Mucosa of rectum (tissue), 2 donors: Measurements from ENCODE around the gene TNFRSF21.
A peak's percentile ranks its signal among the peaks of the same experiment; 100 is the strongest.

Source experiments
- H3K27ac ChIP-seq, 2 donors: one replicate each; pipeline ENCODE4 v1.7.0; 2013; ENCODE audit warnings: inconsistent platforms in 2 of 2, low read depth in 2 of 2, low read length in 2 of 2
- H3K27me3 ChIP-seq, 2 donors: one replicate each; pipeline ENCODE4 v1.7.0; 2013; ENCODE audit warnings: low read length in 2 of 2; ENCODE audit not compliant: control insufficient read depth in 2 of 2, insufficient read depth in 2 of 2
- H3K36me3 ChIP-seq, 2 donors: one replicate each; pipeline ENCODE4 v1.7.0; 2013; ENCODE audit warnings: low read length in 2 of 2; ENCODE audit not compliant: control insufficient read depth in 2 of 2, insufficient read depth in 2 of 2
- H3K4me1 ChIP-seq, 2 donors: one replicate each; pipeline ENCODE4 v1.7.0; 2013; ENCODE audit warnings: low read length in 2 of 2, mild to moderate bottlenecking in 1 of 2; ENCODE audit not compliant: control insufficient read depth in 2 of 2, insufficient read depth in 2 of 2
- H3K4me3 ChIP-seq, 2 donors: one replicate each; pipeline ENCODE4 v1.7.0; 2013; ENCODE audit warnings: low read length in 2 of 2
- H3K9ac ChIP-seq, 2 donors: one replicate each; pipeline ENCODE4 v1.7.0; 2013; ENCODE audit warnings: low read length in 2 of 2, low read depth in 1 of 2, mild to moderate bottlenecking in 1 of 2
- H3K9me3 ChIP-seq, 2 donors: one replicate each; pipeline ENCODE4 v1.7.0; 2013; ENCODE audit warnings: low read length in 2 of 2; ENCODE audit not compliant: control insufficient read depth in 2 of 2
- donor health status: healthy.
- donor health status: Normal muscosa, but diverticular disease.

TNFRSF21 gene

GRCh38 chr6:47206626-47207025 is 103.1 kb downstream of the TNFRSF21 start:
- H3K4me3 ChIP-seq: no peak overlapping the region
- peak overlapping the region in 1 of 2 donors; percentile 5 for H3K27ac ChIP-seq
- H3K9ac ChIP-seq: no peak overlapping the region
- H3K4me1 ChIP-seq: peaks cover 9 to 14% of the 10 kb centered on the region in 2 donors
- no peaks in the 10 kb centered on the region for H3K27me3 ChIP-seq
- no peaks in the 10 kb centered on the region for H3K36me3 ChIP-seq
- no peaks in the 10 kb centered on the region for H3K9me3 ChIP-seq

DNA sequence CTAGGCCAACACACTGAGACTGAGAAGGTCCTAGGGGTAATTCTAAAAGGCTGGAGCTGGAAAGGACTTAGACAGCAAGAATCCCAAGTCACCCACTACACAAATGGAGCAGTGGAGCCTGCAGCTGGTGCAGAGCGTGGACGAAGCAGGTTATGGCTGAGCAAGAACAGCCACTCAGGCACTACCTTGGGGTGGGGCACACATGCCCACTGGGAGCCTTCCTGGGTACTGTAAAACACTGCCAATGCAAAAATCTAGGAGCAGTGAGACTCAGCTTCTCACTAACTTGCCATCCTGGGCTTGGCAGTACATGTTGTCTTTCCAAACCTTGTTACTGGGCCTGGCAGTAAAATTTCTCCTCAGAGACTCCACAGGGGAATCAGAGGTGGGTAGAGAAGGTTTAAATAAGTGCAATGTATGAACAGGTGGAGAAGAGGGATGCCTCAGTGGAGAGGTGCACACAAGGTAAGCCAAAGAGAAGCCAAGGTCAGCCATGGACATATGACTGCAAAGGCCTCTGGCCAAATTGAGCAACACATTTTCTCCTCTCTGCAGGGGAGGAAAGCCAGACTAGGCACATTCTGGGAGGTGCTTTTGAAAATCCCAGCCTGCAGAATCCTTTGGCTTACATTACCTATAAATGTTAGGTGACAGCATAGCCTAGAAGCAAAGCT is 105.6 kb downstream of the TNFRSF21 start:
- no peaks in the 10 kb centered on the region for H3K27me3 ChIP-seq
- no peak overlapping the region for H3K4me3 ChIP-seq
- H3K4me1 ChIP-seq: peaks cover 9 to 14% of the 10 kb centered on the region in 2 donors
- H3K9ac ChIP-seq: no peak overlapping the region
- H3K36me3 ChIP-seq: no peaks in the 10 kb centered on the region
- no peaks in the 10 kb centered on the region for H3K9me3 ChIP-seq
- H3K27ac ChIP-seq: no peak overlapping the region

GRCh38 chr6:47203266-47203937 is 106.3 kb downstream of the TNFRSF21 start:
- no peaks in the 10 kb centered on the region for H3K36me3 ChIP-seq
- H3K9ac ChIP-seq: no peak overlapping the region
- no peaks in the 10 kb centered on the region for H3K9me3 ChIP-seq
- no peak overlapping the region for H3K4me3 ChIP-seq
- peak overlapping the region in 1 of 2 donors; percentile 62 for H3K27ac ChIP-seq
- H3K27me3 ChIP-seq: no peaks in the 10 kb centered on the region
- H3K4me1 ChIP-seq: peaks cover 9 to 14% of the 10 kb centered on the region in 2 donors

- Histone ChIP-seq H3K4me3 (no peak overlapping the region), H3K27ac (peak overlapping the region in 1 of 2 donors; percentile 62), H3K27me3 (no peaks in the 10 kb centered on the region), H3K9ac (no peak overlapping the region), H3K4me1 (peaks cover 9 to 14% of the 10 kb centered on the region in 2 donors), H3K36me3 (no peaks in the 10 kb centered on the region), H3K9me3 (no peaks in the 10 kb centered on the region)
These were observed 107.0 kb downstream of the TNFRSF21 start for GRCh38 chr6:47202644-47203205.

DNA sequence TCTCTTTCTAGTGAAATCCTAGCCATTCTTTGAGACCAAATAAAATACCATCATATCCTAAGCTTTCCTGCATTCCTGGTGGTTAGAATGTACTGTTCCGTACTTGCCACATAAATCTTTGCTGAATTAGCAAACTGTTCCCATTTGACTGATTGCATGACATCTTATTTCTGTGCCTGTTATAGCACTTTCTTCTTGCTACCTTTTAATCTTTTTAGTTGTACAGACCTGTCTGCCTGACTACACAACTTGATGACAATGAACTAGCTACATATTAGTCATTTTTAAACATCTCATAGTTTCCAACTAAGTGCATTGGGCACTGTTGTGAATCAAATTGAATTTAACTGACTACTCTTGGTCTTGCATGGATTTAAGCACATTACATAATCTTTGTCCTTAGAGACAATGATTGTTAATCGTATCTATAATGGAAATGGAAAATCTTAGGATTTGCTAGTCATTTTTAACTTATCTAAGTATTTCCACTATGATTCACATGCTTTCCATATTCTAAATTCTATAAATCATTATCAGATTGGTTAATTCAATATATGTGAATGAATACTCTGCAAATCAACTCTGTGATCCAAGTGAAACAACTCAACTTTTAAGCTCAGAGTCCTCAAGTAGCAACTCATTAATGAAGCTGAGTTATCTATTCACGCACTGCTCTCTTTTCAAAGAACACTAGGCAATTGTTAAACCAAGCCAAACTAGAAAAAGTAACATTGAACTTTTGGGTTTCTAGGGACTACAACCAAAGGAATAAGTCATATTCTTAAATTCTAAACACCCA is 109.0 kb downstream of the TNFRSF21 start:
- Histone ChIP-seq H3K27ac (no peak overlapping the region), H3K4me3 (no peak overlapping the region), H3K9ac (no peak overlapping the region), H3K4me1 (peaks cover 4 to 9% of the 10 kb centered on the region in 2 donors), H3K36me3 (no peaks in the 10 kb centered on the region), H3K27me3 (no peaks in the 10 kb centered on the region), H3K9me3 (no peaks in the 10 kb centered on the region)

DNA sequence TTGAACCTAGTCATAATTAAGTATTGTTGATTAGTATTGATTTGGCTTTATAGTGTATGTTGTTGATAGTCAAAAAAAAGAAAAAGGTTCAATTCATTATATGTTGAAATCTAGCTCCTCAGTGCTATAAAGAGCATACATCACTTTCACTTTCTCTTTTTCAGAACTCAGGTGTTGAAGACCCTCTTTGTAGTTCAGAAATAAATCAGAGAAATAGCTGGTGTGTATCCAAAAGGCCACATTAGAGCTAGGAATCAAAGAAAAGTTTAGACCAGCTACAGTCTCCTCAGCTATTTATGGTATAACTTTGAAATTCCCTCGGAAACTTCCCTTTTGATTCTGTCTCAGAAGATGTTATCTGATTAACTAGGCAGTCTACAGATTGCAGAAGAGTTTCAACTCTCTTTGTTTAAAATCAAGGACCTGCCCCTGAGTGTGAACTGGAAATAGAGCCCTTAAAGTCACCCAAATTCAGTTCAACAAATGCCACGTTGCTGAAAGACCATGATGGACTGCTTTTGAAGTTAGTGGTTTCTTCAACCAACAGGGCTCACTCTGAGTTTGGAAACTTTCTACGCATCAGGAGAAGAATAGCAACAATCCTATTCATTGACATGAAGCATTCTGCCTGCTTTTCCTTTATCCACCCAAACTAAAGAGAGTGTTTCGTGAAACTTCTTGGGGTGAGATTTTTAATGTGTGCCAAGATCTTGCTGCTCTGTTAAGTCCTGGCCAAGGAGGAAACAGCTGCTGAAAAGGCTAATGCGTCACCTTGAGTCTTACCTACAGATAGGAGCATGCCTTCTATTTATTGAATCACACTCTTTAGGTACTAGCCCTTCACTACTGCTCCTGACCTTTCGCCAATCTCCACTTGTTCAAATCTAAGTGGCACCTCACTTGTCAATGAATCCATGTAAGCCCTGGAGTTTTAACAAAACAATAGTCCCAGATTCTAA is 111.7 kb downstream of the TNFRSF21 start:
- H3K4me3 ChIP-seq: peak overlapping the region; percentile 2 to 55
- no peaks in the 10 kb centered on the region for H3K27me3 ChIP-seq
- H3K9me3 ChIP-seq: no peaks in the 10 kb centered on the region
- H3K4me1 ChIP-seq: peaks cover 0 to 1% of the 10 kb centered on the region in 2 donors
- H3K27ac ChIP-seq: no peak overlapping the region
- H3K9ac ChIP-seq: no peak overlapping the region
- H3K36me3 ChIP-seq: no peaks in the 10 kb centered on the region

DNA sequence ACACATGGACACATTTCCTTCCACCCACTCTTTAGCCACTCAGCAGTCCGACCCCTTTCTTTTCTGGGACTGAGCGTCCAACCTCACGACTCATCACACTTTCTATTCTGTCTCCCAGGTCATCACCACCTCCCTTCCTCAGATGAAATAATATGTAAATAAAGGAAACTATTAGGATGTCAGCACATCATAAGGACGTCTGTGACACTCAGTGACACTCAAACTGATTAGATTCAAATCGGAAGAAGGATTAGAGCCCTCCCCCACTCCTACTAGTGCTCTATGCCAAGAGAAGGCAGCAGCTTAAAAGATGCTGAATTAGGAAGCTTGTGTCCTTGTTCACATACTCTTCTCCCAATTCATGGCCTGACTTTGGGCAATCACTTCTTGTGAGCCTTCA is 113.6 kb downstream of the TNFRSF21 start:
- no peak overlapping the region for H3K9ac ChIP-seq
- no peak overlapping the region for H3K4me3 ChIP-seq
- no peaks in the 10 kb centered on the region for H3K36me3 ChIP-seq
- no peaks in the 10 kb centered on the region for H3K4me1 ChIP-seq
- H3K9me3 ChIP-seq: no peaks in the 10 kb centered on the region
- H3K27me3 ChIP-seq: no peaks in the 10 kb centered on the region
- H3K27ac ChIP-seq: no peak overlapping the region

DNA sequence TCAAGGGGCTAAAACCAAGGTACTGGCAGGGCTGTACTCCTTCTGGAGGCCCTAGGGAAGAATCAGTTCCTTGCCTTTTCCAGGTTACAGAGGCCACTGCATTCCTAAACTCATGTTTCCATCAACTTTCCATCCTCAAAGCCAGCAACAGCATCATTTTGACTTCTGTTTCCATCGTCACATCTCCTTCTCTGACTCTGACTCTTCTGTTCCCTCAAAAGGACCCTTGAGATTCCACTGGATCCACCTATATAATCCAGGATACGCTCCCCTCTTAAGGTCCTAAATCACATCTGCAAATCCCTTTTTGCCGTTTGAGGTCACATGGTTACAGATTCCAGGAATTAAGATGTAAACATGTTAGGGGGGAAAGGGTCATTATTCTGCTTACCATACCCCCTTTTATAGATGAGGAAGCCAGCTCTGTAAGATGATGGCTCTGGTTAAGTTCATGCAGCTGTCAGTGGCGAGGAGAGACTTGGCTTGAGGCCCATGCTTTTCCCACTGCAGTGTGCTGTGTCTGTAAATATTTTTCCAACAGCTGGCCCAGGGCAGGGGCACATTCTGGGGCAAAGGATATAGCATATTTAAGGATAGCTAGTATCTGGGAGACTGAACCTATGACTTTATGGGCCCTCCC is 114.6 kb downstream of the TNFRSF21 start:
- Histone ChIP-seq H3K27ac (peak overlapping the region in 1 of 2 donors; percentile 3), H3K9me3 (no peaks in the 10 kb centered on the region), H3K9ac (no peak overlapping the region), H3K4me3 (no peak overlapping the region), H3K27me3 (no peaks in the 10 kb centered on the region), H3K36me3 (no peaks in the 10 kb centered on the region), H3K4me1 (no peaks in the 10 kb centered on the region)

DNA sequence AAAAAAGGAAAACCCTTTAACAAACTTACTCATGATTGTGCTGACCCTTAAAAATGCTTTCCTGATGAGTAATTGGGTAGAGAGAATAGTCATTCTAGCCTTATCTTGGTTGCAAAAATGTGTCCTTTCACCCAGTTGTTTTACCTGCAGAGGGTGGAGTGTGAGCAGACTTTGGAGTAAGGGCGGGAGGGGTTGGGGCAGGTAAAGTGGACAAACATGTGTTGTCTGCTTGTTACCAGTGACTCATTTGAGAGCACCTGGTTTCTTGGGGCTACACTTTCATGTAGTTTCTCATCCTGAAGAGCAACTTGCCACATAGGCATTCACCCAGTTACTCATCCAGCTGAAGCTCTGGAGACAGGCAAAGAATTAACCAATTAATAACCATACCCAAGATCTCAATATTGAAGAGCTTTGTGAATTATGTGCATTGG is 121.1 kb downstream of the TNFRSF21 start:
- no peak overlapping the region for H3K4me3 ChIP-seq
- H3K27me3 ChIP-seq: no peaks in the 10 kb centered on the region
- peak overlapping the region; percentile 83 to 92 for H3K27ac ChIP-seq
- no peaks in the 10 kb centered on the region for H3K9me3 ChIP-seq
- H3K4me1 ChIP-seq: peaks cover 11 to 16% of the 10 kb centered on the region in 2 donors
- no peaks in the 10 kb centered on the region for H3K36me3 ChIP-seq
- H3K9ac ChIP-seq: no peak overlapping the region
